ENCODE results near the gene MAPK12.

MAPK12 gene

DNA sequence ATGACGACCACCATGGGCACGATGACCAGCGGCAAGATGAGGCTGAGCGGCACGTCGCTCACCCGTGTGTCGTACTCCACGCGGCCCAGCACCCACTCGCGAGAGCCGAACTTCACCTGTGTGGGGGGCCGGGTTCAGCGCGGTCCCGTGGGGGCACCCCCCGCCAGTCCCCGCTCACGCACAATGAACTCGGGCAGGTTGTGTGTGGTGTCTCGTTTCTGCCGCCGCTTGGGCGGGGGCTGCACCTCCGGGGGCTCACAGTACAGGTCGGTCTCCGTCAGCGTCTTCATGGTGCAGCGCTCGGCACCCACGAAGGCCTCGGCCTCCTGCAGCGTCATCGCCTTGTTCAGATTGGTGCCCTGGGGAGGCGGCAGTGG is 19.9 kb upstream of the MAPK12 start:
- no peak for DNase-seq (ENCODE audit: low read depth)
- TF ChIP-seq, protein P1, sequence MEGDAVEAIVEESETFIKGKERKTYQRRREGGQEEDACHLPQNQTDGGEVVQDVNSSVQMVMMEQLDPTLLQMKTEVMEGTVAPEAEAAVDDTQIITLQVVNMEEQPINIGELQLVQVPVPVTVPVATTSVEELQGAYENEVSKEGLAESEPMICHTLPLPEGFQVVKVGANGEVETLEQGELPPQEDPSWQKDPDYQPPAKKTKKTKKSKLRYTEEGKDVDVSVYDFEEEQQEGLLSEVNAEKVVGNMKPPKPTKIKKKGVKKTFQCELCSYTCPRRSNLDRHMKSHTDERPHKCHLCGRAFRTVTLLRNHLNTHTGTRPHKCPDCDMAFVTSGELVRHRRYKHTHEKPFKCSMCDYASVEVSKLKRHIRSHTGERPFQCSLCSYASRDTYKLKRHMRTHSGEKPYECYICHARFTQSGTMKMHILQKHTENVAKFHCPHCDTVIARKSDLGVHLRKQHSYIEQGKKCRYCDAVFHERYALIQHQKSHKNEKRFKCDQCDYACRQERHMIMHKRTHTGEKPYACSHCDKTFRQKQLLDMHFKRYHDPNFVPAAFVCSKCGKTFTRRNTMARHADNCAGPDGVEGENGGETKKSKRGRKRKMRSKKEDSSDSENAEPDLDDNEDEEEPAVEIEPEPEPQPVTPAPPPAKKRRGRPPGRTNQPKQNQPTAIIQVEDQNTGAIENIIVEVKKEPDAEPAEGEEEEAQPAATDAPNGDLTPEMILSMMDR (IDR thresholded peaks at IDR 0.05; ENCODE audit: insufficient read depth, low read depth, low read length, missing control alignments), result no peak
- H3K4me3 ChIP-seq (ENCODE audit: low read depth, low read length), result no peak overlapping the region

GRCh38 chr22:50280708-50281383 is 19.4 kb upstream of the MAPK12 start:
- no peak overlapping the region for H3K4me3 ChIP-seq (ENCODE audit: low read depth, low read length)
- DNase-seq (ENCODE audit: low read depth), result no peak
- TF ChIP-seq, protein P1 (IDR thresholded peaks at IDR 0.05; ENCODE audit: insufficient read depth, low read depth, low read length, missing control alignments), result no peak

- H3K4me3 ChIP-seq (ENCODE audit: low read depth, low read length), result no peak overlapping the region
- no peak for DNase-seq (ENCODE audit: low read depth)
- TF ChIP-seq, protein P1 (IDR thresholded peaks at IDR 0.05; ENCODE audit: insufficient read depth, low read depth, low read length, missing control alignments), result no peak
Measured at GRCh38 chr22:50280022-50280707, 18.7 kb upstream of the MAPK12 start.

DNA sequence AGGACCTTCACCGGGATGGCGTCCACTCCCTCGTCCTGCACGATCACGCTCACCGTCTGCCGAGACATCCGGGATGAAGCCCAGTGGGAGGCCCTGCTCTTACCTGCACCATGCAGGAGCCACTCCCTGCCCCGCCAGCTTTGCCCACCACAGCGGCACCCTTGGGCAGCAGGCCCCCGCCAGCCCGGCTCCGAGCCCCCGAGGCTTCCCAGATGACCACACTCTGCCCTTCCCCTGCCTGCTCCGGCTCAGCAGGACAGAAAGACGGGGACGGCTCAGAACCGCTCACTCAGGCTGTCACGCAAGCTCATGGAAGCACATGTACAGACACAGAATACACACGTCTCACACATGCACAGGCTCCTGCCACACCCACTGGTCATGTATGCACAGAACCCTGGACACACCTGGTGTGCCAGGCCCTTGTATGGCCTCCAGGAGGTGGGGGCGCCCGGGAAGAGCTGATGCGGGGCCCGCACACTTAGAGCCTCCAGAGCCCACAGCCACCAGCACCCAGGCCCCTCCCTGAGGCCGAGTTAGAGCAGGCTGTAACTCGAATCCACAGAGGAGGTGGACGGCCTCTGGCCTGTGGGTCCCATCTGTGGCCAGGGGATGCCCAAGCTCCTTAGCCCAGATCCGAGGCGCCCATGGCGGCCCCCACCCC is 17.6 kb upstream of the MAPK12 start:
- no peak overlapping the region for H3K4me3 ChIP-seq (ENCODE audit: low read depth, low read length)
- no peak for DNase-seq (ENCODE audit: low read depth)
- TF ChIP-seq, protein P1 (IDR thresholded peaks at IDR 0.05; ENCODE audit: insufficient read depth, low read depth, low read length, missing control alignments), result no peak

DNA sequence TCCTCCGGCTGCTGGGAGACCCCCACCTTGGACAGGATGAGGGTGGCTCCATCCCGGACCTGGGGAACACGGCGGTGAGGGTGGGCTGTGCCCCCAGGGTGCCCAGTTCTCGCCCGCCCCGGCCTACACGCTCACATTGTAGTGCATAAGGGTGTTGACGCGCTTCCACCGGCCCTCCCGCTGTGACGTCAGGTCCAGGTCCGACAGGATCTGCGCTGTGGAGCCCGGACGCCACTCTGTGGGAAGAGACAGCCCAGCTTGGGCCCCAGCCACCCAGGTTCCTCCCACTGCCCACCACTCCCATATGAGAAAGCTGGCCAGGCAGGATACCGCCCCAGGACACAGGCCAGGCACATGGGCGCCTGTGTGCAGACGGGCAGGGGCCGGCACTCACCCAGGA is 17.0 kb upstream of the MAPK12 start:
- DNase-seq (ENCODE audit: low read depth), result no peak
- no peak overlapping the region for H3K4me3 ChIP-seq (ENCODE audit: low read depth, low read length)
- TF ChIP-seq, protein P1 (IDR thresholded peaks at IDR 0.05; ENCODE audit: insufficient read depth, low read depth, low read length, missing control alignments), result no peak

- TF ChIP-seq, protein P1 (IDR thresholded peaks at IDR 0.05; ENCODE audit: insufficient read depth, low read depth, low read length, missing control alignments), result no peak
- DNase-seq (ENCODE audit: low read depth), result no peak
- no peak overlapping the region for H3K4me3 ChIP-seq (ENCODE audit: low read depth, low read length)
Measured at GRCh38 chr22:50277761-50278160, 16.3 kb upstream of the MAPK12 start.

Data from GM12865 (cell line).